Neural progenitor cell (in vitro differentiated cells): ENCODE data around the gene EXOSC10. TPM values are rescaled to one million over a fixed set of nuclear protein-coding genes. Genes with fewer than 3 reads are reported as not detected.
A peak's percentile ranks its signal among the peaks of the same experiment; 100 is the strongest.

Experiments
- DNase-seq: peaks from one replicate; pipeline ENCODE4 v3.0.0-alpha.2; 2016; ENCODE audit warnings: low spot score
- H2AFZ ChIP-seq: fragments of 200-600 bp; sonication (generic); replicated peaks from 2 replicates; pipeline ENCODE4 v1.6.1; 2016; ENCODE audit warnings: antibody characterized with exemption
- H3F3A ChIP-seq: fragments of 200-600 bp; sonication (generic); 2 replicates; pipeline ENCODE4 v1.6.1; 2016; ENCODE audit warnings: antibody characterized with exemption, low read depth
- H3K27ac ChIP-seq: fragments of 200-600 bp; sonication (generic); 2 replicates; pipeline ENCODE4 v1.5.1; 2016; ENCODE audit warnings: mild to moderate bottlenecking
- H3K27me3 ChIP-seq: fragments of 200-600 bp; sonication (generic); 2 replicates; pipeline ENCODE4 v1.6.1; 2016; ENCODE audit warnings: mild to moderate bottlenecking, moderate library complexity
- H3K36me3 ChIP-seq: fragments of 200-600 bp; sonication (generic); 2 replicates; pipeline ENCODE4 v1.5.1; 2016
- H3K4me1 ChIP-seq: fragments of 200-600 bp; sonication (generic); 2 replicates; pipeline ENCODE4 v1.6.1; 2016; ENCODE audit warnings: mixed run types
- H3K4me2 ChIP-seq: fragments of 200-600 bp; sonication (generic); 2 replicates; pipeline ENCODE4 v1.6.1; 2016
- H3K4me3 ChIP-seq: fragments of 200-600 bp; sonication (generic); 2 replicates; pipeline ENCODE4 v1.5.1; 2016
- H3K79me2 ChIP-seq: fragments of 200-600 bp; sonication (generic); 2 replicates; pipeline ENCODE4 v1.6.1; 2016; ENCODE audit warnings: low read depth
- H3K9ac ChIP-seq: fragments of 200-600 bp; sonication (generic); 2 replicates; pipeline ENCODE4 v1.6.1; 2016
- H3K9me3 ChIP-seq: fragments of 200-600 bp; sonication (generic); 2 replicates; pipeline ENCODE4 v1.5.1; 2016; ENCODE audit warnings: low read depth
- H4K20me1 ChIP-seq: fragments of 200-600 bp; sonication (generic); 2 replicates; pipeline ENCODE4 v1.6.1; 2016; ENCODE audit warnings: low read depth
- H3K27ac Mint-ChIP-seq: 3 replicates; pipeline ENCODE4 v1.8.0; 2021; ENCODE audit warnings: mixed read lengths
- H3K27me3 Mint-ChIP-seq: 2 replicates; pipeline ENCODE4 v1.8.0; 2022; ENCODE audit warnings: low read depth, mild to moderate bottlenecking, inconsistent platforms, moderate library complexity, mixed read lengths; ENCODE audit not compliant: insufficient read depth
- H3K36me3 Mint-ChIP-seq: 3 replicates; pipeline ENCODE4 v1.8.0; 2021; ENCODE audit warnings: mixed read lengths
- H3K4me1 Mint-ChIP-seq: 3 replicates; pipeline ENCODE4 v1.8.0; 2021; ENCODE audit warnings: mixed read lengths
- H3K4me3 Mint-ChIP-seq: 3 replicates; pipeline ENCODE4 v1.8.0; 2021; ENCODE audit warnings: mild to moderate bottlenecking, moderate library complexity, mixed read lengths
- H3K9me3 Mint-ChIP-seq: 3 replicates; pipeline ENCODE4 v1.8.0; 2020; ENCODE audit warnings: mixed read lengths
- EZH2 ChIP-seq: fragments of 200-600 bp; sonication (generic); IDR thresholded peaks from 2 replicates; pipeline ENCODE4 v1.6.1; 2017; ENCODE audit warnings: antibody characterized with exemption, mild to moderate bottlenecking, moderate library complexity
- EZH2phosphoT487 ChIP-seq: fragments of 200-600 bp; sonication (generic); IDR thresholded peaks from 2 replicates; pipeline ENCODE4 v1.6.1; 2017; ENCODE audit warnings: antibody characterized with exemption
- total RNA-seq: library from RNA; depleted of rRNA; stranded (reverse); fragments of >200 nt; gene quantifications from 2 replicates; pipeline ENCODE4 v1.2.3, GENCODE V29; 2015; ENCODE audit warnings: low replicate concordance
- TF ChIP-seq, protein P1 (sequence below): fragments of 200-600 bp; sonication (generic); IDR thresholded peaks from 2 replicates; pipeline ENCODE4 v1.5.1; 2017; ENCODE audit warnings: antibody characterized with exemption, mild to moderate bottlenecking

The EXOSC10 gene
- total RNA-seq, 1 donor from 2014 or later, result 102 TPM

DNA sequence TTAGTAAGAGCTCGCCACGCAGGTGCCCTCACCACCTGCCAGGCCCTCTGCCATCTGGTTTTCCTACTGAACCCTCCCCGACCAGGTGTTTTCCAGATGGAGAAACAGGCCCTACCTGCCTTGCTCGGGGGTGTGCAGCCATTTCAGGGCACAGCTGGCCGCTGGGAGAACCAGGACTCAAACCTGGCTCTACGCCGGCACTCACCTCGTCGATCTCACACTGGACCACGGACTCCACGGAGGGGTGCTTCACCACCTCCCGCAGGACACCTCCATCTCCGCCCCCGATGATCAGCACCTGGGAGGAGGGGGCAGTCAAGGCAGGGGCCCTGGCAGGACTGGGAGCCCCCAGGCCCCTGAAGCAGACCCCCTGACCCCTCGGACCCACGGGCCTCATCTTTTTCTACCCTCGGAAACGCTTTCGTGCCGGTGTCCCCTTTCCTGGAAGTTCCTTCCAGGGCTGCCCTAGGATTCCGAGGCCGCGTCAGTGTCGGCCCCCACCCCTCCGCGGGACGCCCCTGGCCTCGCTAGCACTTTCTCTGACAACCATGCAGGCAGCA is 41.0 kb downstream of the EXOSC10 start:
- no peaks in the 10 kb centered on the region for H3K36me3 ChIP-seq

DNA sequence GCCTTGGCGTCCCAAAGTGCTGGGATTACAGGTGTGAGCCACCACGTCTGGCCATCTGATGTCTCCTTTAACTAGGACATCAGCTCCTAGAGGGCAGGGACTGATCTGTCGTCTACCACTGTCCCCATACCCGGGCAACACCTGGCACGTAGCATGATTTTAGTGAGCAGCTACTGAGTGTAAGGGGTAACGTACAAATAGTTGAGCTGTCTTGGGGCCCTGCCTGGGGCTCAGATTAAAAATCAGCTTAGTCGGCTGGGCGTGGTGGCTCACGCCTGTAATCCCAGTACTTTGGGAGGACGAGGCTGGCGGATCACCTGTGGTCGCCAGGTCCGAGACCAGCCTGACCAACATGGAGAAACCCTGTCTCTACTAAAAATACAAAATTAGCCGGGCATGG is 41.6 kb downstream of the EXOSC10 start:
- Mint-ChIP-seq H3K4me1 (peaks cover 23% of the 10 kb centered on the region), H3K27ac (no peak overlapping the region), H3K4me3 (peak overlapping the region; percentile 96), H3K27me3 (peaks cover 3% of the 10 kb centered on the region), H3K9me3 (no peaks in the 10 kb centered on the region), H3K36me3 (peaks cover 6% of the 10 kb centered on the region)
- H2AFZ ChIP-seq, result no peak overlapping the region
- no peaks in the 10 kb centered on the region for H3K9me3 ChIP-seq
- H3K9ac ChIP-seq, result no peak overlapping the region
- H3K27me3 ChIP-seq, result no peaks in the 10 kb centered on the region
- H3K4me2 ChIP-seq, result no peak overlapping the region
- peaks cover 18% of the 10 kb centered on the region for H3K4me1 ChIP-seq
- peaks cover 37% of the 10 kb centered on the region for H3K79me2 ChIP-seq
- peaks cover 36% of the 10 kb centered on the region for H4K20me1 ChIP-seq
- H3K36me3 ChIP-seq, result no peaks in the 10 kb centered on the region
- peaks cover 24% of the 10 kb centered on the region for H3F3A ChIP-seq
- H3K27ac ChIP-seq, result no peak overlapping the region
- TF ChIP-seq, protein P1, sequence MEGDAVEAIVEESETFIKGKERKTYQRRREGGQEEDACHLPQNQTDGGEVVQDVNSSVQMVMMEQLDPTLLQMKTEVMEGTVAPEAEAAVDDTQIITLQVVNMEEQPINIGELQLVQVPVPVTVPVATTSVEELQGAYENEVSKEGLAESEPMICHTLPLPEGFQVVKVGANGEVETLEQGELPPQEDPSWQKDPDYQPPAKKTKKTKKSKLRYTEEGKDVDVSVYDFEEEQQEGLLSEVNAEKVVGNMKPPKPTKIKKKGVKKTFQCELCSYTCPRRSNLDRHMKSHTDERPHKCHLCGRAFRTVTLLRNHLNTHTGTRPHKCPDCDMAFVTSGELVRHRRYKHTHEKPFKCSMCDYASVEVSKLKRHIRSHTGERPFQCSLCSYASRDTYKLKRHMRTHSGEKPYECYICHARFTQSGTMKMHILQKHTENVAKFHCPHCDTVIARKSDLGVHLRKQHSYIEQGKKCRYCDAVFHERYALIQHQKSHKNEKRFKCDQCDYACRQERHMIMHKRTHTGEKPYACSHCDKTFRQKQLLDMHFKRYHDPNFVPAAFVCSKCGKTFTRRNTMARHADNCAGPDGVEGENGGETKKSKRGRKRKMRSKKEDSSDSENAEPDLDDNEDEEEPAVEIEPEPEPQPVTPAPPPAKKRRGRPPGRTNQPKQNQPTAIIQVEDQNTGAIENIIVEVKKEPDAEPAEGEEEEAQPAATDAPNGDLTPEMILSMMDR, result no peak
- no peak for TF ChIP-seq EZH2phosphoT487
- TF ChIP-seq EZH2, result no peak
- DNase-seq, result no peak
- H3K4me3 ChIP-seq, result no peak overlapping the region

More for the DNA sequence above, 41.0 kb downstream of the EXOSC10 start:
- H3K27me3 Mint-ChIP-seq, result peaks cover 3% of the 10 kb centered on the region
- H3K4me1 Mint-ChIP-seq, result peaks cover 22% of the 10 kb centered on the region
- Histone ChIP-seq H3K9me3 (no peaks in the 10 kb centered on the region), H3K27ac (no peak overlapping the region), H3K27me3 (no peaks in the 10 kb centered on the region), H3K9ac (peak overlapping the region; percentile 81), H2AFZ (no peak overlapping the region), H3K79me2 (peaks cover 37% of the 10 kb centered on the region), H4K20me1 (peaks cover 29% of the 10 kb centered on the region), H3K4me2 (peak overlapping the region; percentile 99), H3K4me3 (peak overlapping the region; percentile 99), H3F3A (peaks cover 24% of the 10 kb centered on the region), H3K4me1 (peaks cover 14% of the 10 kb centered on the region)
- peak overlapping the region; percentile 96 for H3K4me3 Mint-ChIP-seq
- peaks cover 6% of the 10 kb centered on the region for H3K36me3 Mint-ChIP-seq
- H3K27ac Mint-ChIP-seq, result no peak overlapping the region
- TF ChIP-seq, protein P1, result no peak
- TF ChIP-seq EZH2 (no peak), EZH2phosphoT487 (no peak)
- H3K9me3 Mint-ChIP-seq, result no peaks in the 10 kb centered on the region
- no peak for DNase-seq

DNA sequence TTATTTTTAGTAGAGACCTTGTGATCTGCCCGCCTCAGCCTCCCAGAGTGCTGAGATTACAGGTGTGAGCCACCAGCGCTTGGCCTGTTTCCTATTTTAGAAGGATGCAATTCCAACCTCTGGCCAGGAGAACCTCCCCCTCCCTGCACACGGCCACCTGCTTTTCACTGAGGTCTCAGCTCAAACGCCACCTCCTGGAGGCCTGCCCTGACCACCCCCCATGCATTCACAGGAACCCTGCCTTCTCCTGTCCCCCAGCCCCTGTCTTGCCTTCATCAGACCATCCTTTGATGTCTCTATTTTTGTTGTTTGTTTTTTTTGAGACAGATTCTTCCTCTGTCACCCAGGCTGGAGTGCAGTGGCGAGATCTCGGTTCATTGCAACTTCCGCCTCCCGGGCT is 42.2 kb downstream of the EXOSC10 start:
- Histone ChIP-seq H3K79me2 (peaks cover 37% of the 10 kb centered on the region), H3K9ac (no peak overlapping the region), H3K4me1 (peaks cover 23% of the 10 kb centered on the region), H3F3A (peaks cover 28% of the 10 kb centered on the region), H2AFZ (no peak overlapping the region), H3K36me3 (no peaks in the 10 kb centered on the region), H3K27ac (no peak overlapping the region), H3K27me3 (no peaks in the 10 kb centered on the region), H3K9me3 (no peaks in the 10 kb centered on the region), H4K20me1 (peaks cover 41% of the 10 kb centered on the region), H3K4me2 (no peak overlapping the region), H3K4me3 (no peak overlapping the region)
- peak overlapping the region; percentile 76 for H3K4me3 Mint-ChIP-seq
- H3K36me3 Mint-ChIP-seq, result peaks cover 3% of the 10 kb centered on the region
- H3K9me3 Mint-ChIP-seq, result no peaks in the 10 kb centered on the region
- no peak for DNase-seq
- H3K4me1 Mint-ChIP-seq, result peaks cover 25% of the 10 kb centered on the region
- H3K27me3 Mint-ChIP-seq, result peaks cover 3% of the 10 kb centered on the region
- TF ChIP-seq EZH2phosphoT487 (no peak), EZH2 (no peak)
- TF ChIP-seq, protein P1, result no peak
- H3K27ac Mint-ChIP-seq, result no peak overlapping the region
